K562 (cell line): ENCODE measurements around the gene HOXB8. TPM values are rescaled to one million over a fixed set of nuclear protein-coding genes. Genes with fewer than 3 reads are reported as not detected.
A peak's percentile ranks its signal among the peaks of the same experiment; 100 is the strongest.

ENCODE experiments used
- CBFA2T2 ChIP-seq: fragments of 450-650 bp; conservative IDR thresholded peaks from 2 replicates; pipeline ENCODE4 v1.6.1; 2017; ENCODE audit warnings: mild to moderate bottlenecking
- CBX3 ChIP-seq, 2 experiments: IDR thresholded peaks; 1 replicate in 1 of 2; 2 replicates in 1 of 2; pipeline ENCODE4 v1.6.1; 2012; ENCODE audit warnings: inconsistent platforms in 2 of 2, low read length in 2 of 2, borderline replicate concordance in 1 of 2, control low read depth in 1 of 2
- KDM5B ChIP-seq: fragments of 200-600 bp; sonication (generic); IDR thresholded peaks from 2 replicates; pipeline ENCODE4 v1.6.1; 2012; ENCODE audit warnings: low read depth, mild to moderate bottlenecking, moderate library complexity, low read length, control low read depth, inconsistent platforms; ENCODE audit not compliant: insufficient replicate concordance
- MAFG ChIP-seq: fragments of 450-650 bp; conservative IDR thresholded peaks from 2 replicates; pipeline ENCODE4 v1.6.1; 2016; ENCODE audit warnings: missing genetic modification characterization, missing compliant biosample characterization
- NCOA2 ChIP-seq, 2 experiments: fragments of 450-650 bp; IDR thresholded peaks; 2 replicates each; pipeline ENCODE4 v1.6.1; 2018; ENCODE audit warnings: mild to moderate bottlenecking in 2 of 2, moderate library complexity in 1 of 2; ENCODE audit not compliant: partially characterized antibody in 2 of 2
- NFYB ChIP-seq: IDR thresholded peaks from 2 replicates; pipeline ENCODE4 v1.6.1; 2011; ENCODE audit warnings: mild to moderate bottlenecking, moderate library complexity; ENCODE audit not compliant: insufficient read length; ENCODE audit errors: extremely low read depth
- PCBP1 ChIP-seq: fragments of 200-400 bp; formaldehyde crosslinking; IDR thresholded peaks from 2 replicates; pipeline ENCODE4 v1.6.1; 2018; ENCODE audit warnings: mild to moderate bottlenecking, low read depth, low read length; ENCODE audit not compliant: poor library complexity, severe bottlenecking
- SIN3A ChIP-seq, 2 experiments: fragments of 150-350 bp in 1 of 2; IDR thresholded peaks; 2 replicates each; pipeline ENCODE4 v1.6.1; 2011 to 2016; ENCODE audit warnings: borderline replicate concordance in 2 of 2, low read depth in 2 of 2, low read length in 2 of 2, mild to moderate bottlenecking in 2 of 2, moderate library complexity in 2 of 2; ENCODE audit not compliant: control insufficient read depth in 1 of 2
- TAF15 ChIP-seq: fragments of 200-400 bp; formaldehyde crosslinking; IDR thresholded peaks from 2 replicates; pipeline ENCODE4 v1.6.1; 2017; ENCODE audit warnings: mild to moderate bottlenecking, low read depth, low read length, moderate library complexity
- TCFL5 ChIP-seq: fragments of 250-450 bp; sonication (Bioruptor Pico); conservative IDR thresholded peaks from 2 replicates; pipeline ENCODE4 v1.6.1; 2021; ENCODE audit warnings: mild to moderate bottlenecking, moderate library complexity, matching md5 sums
- YY1 ChIP-seq, 3 experiments: IDR thresholded peaks; 2 replicates each; pipeline ENCODE4 v1.6.1; 2011; ENCODE audit warnings: low read length in 2 of 3, mild to moderate bottlenecking in 2 of 3, moderate library complexity in 2 of 3, borderline replicate concordance in 1 of 3, control low read depth in 1 of 3, low read depth in 1 of 3; ENCODE audit not compliant: insufficient read depth in 3 of 3, insufficient replicate concordance in 2 of 3, control insufficient read depth in 1 of 3, insufficient read length in 1 of 3; ENCODE audit errors: extremely low read depth in 1 of 3
- ZNF282 ChIP-seq: sonication (generic); formaldehyde crosslinking; IDR thresholded peaks from 2 replicates; pipeline ENCODE4 v1.8.1; 2023; ENCODE audit warnings: missing genetic modification reagents
- ZNF583 ChIP-seq: fragments of 250-450 bp; sonication (Bioruptor Pico); IDR thresholded peaks from 2 replicates; pipeline ENCODE4 v1.4.0; 2020
- ZNF766 ChIP-seq: fragments of 200-800 bp; sonication (Bioruptor generic); conservative IDR thresholded peaks from 2 replicates; pipeline ENCODE4 v1.6.1; 2016; ENCODE audit warnings: missing genetic modification characterization, missing compliant biosample characterization
- polyA plus RNA-seq, 8 experiments: library from polyadenylated mRNA; depleted of rRNA in 4 of 8; stranded (reverse) in 5 of 8; unstranded in 3 of 8; fragments of >200 nt; fragmentation: Nextera tagmentation in 2 of 8; fragmentation: Illumina TruSeq in 1 of 8; extraction: Ambion mirVana in 2 of 8; extraction: Trizol in 1 of 8; gene quantifications; 2 replicates each; pipeline versions ENCODE4 v1.2.1 to v1.2.3, GENCODE V29; 2011 to 2014; ENCODE audit warnings: inconsistent platforms in 1 of 8, missing spikeins in 1 of 8
- total RNA-seq, 7 experiments: library from RNA; depleted of rRNA in 6 of 7; stranded (reverse); fragments of >200 nt in 6 of 7; fragmentation: Illumina TruSeq in 2 of 7; extraction: Trizol in 2 of 7; gene quantifications; 2 replicates each; pipeline versions ENCODE4 v1.2.1 to v1.2.3, GENCODE V29; 2011 to 2021; ENCODE audit warnings: low replicate concordance in 1 of 7
- TF ChIP-seq, protein P1 (sequence below), 2 experiments: fragments of 450-650 bp; conservative IDR thresholded peaks; 2 replicates each; pipeline ENCODE4 v1.6.1; 2017; ENCODE audit warnings: mild to moderate bottlenecking in 2 of 2, moderate library complexity in 2 of 2
- TF ChIP-seq, protein P2 (sequence below): IDR thresholded peaks from 2 replicates; pipeline ENCODE4 v1.6.1; 2011; ENCODE audit not compliant: insufficient read length; ENCODE audit errors: extremely low read depth
- TF ChIP-seq, protein P3 (sequence below): IDR thresholded peaks from 2 replicates; pipeline ENCODE4 v1.6.1; 2011; ENCODE audit warnings: borderline replicate concordance, low read depth, mild to moderate bottlenecking, moderate library complexity, low read length; ENCODE audit not compliant: insufficient read depth, poor library complexity, severe bottlenecking
- TF ChIP-seq, protein P4 (sequence below): sonication (generic); formaldehyde crosslinking; IDR thresholded peaks from 2 replicates; pipeline ENCODE4 v1.8.0; 2022; ENCODE audit warnings: mild to moderate bottlenecking, missing genetic modification reagents
- TF ChIP-seq, protein P5 (sequence below): sonication (generic); formaldehyde crosslinking; IDR thresholded peaks from 2 replicates; pipeline ENCODE4 v1.5.0; 2020; ENCODE audit warnings: missing genetic modification reagents

HOXB8 gene
- total and polyA plus RNA-seq, 9 of the 15 experiments (the other 6 are each of a cell fraction or from before 2014, with no cell fraction given) = 0.52 to 23.8 (median 3.6) TPM

DNA sequence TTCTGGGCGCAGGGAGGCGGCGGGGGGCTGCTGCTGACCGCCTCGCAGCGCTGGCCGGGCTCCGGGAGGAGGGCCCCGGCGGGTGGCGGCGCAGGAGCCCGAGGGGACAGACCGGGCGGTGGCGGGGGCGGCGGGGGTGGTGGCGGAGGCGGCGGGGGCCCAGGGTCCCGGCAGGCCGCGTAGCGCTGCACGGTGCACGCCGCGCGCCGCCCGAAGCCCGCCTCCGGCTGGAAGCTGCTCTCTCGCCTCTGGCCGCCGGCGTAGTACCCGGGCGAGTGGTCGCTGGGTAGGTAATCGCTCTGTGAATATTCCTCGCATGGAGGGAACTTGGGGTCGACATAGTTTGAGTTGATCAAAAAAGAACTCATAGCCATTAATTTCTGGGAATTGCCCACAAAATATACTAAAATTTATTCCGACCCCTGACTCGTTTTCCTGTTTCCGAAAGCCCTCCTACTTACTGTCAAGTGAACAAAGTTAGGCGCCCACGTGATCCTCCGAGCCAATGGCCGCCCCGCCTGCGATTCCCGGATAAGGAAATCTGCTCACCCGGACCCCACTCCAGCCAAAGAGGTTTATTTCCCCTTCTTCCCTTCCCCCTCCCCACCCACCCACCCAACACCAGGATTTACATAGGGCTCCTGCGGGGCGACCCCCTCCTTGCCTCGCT, 37.0 kb downstream of the HOXB8 start, which contains the start of gene HOXB4 (continued):
- TF ChIP-seq SIN3A (IDR thresholded peaks at IDR 0.05; ENCODE audit: borderline replicate concordance in 2 of 2, control insufficient read depth in 1 of 2, low read depth in 2 of 2, low read length in 2 of 2) (0 out of 4 replicates have a peak, but pooled peaks of 1 of the 2 experiments have one; percentile 58), NCOA2 (IDR thresholded peaks at IDR 0.05; ENCODE audit: partially characterized antibody in 2 of 2) (no peak), CBX3 (IDR thresholded peaks at IDR 0.05; ENCODE audit: borderline replicate concordance in 1 of 2, low read length in 2 of 2) (no peak), ZNF282 (CRISPR knock-in tag) (no peak), PCBP1 (peak; percentile 41), TAF15 (no peak), MAFG (tag) (no peak), ZNF766 (CRISPR knock-in tag) (peak; percentile 97), ZNF583 (no peak), TCFL5 (CRISPR knock-in tag) (no peak), YY1 (IDR thresholded peaks at IDR 0.05; ENCODE audit: borderline replicate concordance in 1 of 3, control insufficient read depth in 1 of 3, extremely low read depth in 1 of 3, insufficient read depth in 3 of 3, insufficient read length in 1 of 3, insufficient replicate concordance in 2 of 3, low read depth in 1 of 3, low read length in 2 of 3) (peak in 2 of 3 experiments; percentile 72 to 89), NFYB (peak; percentile 78), KDM5B (no peak), CBFA2T2 (peak; percentile 52)
- TF ChIP-seq, protein P1, sequence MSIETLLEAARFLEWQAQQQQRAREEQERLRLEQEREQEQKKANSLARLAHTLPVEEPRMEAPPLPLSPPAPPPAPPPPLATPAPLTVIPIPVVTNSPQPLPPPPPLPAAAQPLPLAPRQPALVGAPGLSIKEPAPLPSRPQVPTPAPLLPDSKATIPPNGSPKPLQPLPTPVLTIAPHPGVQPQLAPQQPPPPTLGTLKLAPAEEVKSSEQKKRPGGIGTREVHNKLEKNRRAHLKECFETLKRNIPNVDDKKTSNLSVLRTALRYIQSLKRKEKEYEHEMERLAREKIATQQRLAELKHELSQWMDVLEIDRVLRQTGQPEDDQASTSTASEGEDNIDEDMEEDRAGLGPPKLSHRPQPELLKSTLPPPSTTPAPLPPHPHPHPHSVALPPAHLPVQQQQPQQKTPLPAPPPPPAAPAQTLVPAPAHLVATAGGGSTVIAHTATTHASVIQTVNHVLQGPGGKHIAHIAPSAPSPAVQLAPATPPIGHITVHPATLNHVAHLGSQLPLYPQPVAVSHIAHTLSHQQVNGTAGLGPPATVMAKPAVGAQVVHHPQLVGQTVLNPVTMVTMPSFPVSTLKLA (conservative IDR thresholded peaks at IDR 0.05) = peak; percentile 43 to 59; a peak in 3 of 4 replicates
- TF ChIP-seq, protein P2, sequence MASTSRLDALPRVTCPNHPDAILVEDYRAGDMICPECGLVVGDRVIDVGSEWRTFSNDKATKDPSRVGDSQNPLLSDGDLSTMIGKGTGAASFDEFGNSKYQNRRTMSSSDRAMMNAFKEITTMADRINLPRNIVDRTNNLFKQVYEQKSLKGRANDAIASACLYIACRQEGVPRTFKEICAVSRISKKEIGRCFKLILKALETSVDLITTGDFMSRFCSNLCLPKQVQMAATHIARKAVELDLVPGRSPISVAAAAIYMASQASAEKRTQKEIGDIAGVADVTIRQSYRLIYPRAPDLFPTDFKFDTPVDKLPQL = peak; percentile 45
- TF ChIP-seq, protein P3, sequence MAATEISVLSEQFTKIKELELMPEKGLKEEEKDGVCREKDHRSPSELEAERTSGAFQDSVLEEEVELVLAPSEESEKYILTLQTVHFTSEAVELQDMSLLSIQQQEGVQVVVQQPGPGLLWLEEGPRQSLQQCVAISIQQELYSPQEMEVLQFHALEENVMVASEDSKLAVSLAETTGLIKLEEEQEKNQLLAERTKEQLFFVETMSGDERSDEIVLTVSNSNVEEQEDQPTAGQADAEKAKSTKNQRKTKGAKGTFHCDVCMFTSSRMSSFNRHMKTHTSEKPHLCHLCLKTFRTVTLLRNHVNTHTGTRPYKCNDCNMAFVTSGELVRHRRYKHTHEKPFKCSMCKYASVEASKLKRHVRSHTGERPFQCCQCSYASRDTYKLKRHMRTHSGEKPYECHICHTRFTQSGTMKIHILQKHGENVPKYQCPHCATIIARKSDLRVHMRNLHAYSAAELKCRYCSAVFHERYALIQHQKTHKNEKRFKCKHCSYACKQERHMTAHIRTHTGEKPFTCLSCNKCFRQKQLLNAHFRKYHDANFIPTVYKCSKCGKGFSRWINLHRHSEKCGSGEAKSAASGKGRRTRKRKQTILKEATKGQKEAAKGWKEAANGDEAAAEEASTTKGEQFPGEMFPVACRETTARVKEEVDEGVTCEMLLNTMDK = no peak
- TF ChIP-seq, protein P4, sequence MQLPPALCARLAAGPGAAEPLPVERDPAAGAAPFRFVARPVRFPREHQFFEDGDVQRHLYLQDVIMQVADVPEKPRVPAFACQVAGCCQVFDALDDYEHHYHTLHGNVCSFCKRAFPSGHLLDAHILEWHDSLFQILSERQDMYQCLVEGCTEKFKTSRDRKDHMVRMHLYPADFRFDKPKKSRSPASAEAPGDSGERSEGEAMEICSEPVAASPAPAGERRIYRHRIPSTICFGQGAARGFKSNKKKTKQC (CRISPR knock-in tag) = no peak
- TF ChIP-seq, protein P5, sequence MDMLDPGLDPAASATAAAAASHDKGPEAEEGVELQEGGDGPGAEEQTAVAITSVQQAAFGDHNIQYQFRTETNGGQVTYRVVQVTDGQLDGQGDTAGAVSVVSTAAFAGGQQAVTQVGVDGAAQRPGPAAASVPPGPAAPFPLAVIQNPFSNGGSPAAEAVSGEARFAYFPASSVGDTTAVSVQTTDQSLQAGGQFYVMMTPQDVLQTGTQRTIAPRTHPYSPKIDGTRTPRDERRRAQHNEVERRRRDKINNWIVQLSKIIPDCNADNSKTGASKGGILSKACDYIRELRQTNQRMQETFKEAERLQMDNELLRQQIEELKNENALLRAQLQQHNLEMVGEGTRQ = peak; percentile 95
